ENCODE results near the gene GOLGA7B.
"Not testable (repeated sequence)": the region's sequence is repeated elsewhere in the genome, so short reads cannot be mapped to it uniquely, and the experiment has no call there.

GOLGA7B gene

GRCh38 chr10:97836446-97836845 lies 13.2 kb upstream of the GOLGA7B start:
- no peak for DNase-seq (ENCODE audit: low read depth)

GRCh38 chr10:97838091-97838490 lies 11.6 kb upstream of the GOLGA7B start:
- DNase-seq (ENCODE audit: low read depth): no peak

- DNase-seq (ENCODE audit: low read depth): not testable (repeated sequence)
These were observed 8.5 kb upstream of the GOLGA7B start for GRCh38 chr10:97841166-97841565.

GRCh38 chr10:97842114-97842513 lies 7.5 kb upstream of the GOLGA7B start:
- DNase-seq (ENCODE audit: low read depth): not testable (repeated sequence)

- no peak for DNase-seq (ENCODE audit: low read depth)
These were observed 6.9 kb upstream of the GOLGA7B start for GRCh38 chr10:97842656-97843280.

GRCh38 chr10:97843281-97843671 lies 6.4 kb upstream of the GOLGA7B start:
- DNase-seq (ENCODE audit: low read depth): no peak

- DNase-seq (ENCODE audit: low read depth): not testable (repeated sequence)
These were observed 5.7 kb upstream of the GOLGA7B start for GRCh38 chr10:97843972-97844371.

- no peak for DNase-seq (ENCODE audit: low read depth)
These were observed 5.0 kb upstream of the GOLGA7B start for GRCh38 chr10:97844678-97845077.

GRCh38 chr10:97849103-97849686 lies 448 bp upstream of the GOLGA7B start:
- DNase-seq (ENCODE audit: low read depth): no peak

GRCh38 chr10:97850446-97850845 lies 803 bp downstream of the GOLGA7B start:
- DNase-seq (ENCODE audit: low read depth): no peak

GRCh38 chr10:97851341-97852001 lies 1.8 kb downstream of the GOLGA7B start:
- peak; percentile 6 for DNase-seq (ENCODE audit: low read depth)

- no peak for DNase-seq (ENCODE audit: low read depth)
These were observed 2.6 kb downstream of the GOLGA7B start for GRCh38 chr10:97852277-97852676.

- DNase-seq (ENCODE audit: low read depth): no peak
These were observed 3.3 kb downstream of the GOLGA7B start for GRCh38 chr10:97852840-97853405.

GRCh38 chr10:97854743-97855142 lies 5.1 kb downstream of the GOLGA7B start:
- no peak for DNase-seq (ENCODE audit: low read depth)

- no peak for DNase-seq (ENCODE audit: low read depth)
These were observed 8.4 kb downstream of the GOLGA7B start for GRCh38 chr10:97858001-97858439.

- no peak for DNase-seq (ENCODE audit: low read depth)
These were observed 11.6 kb downstream of the GOLGA7B start for GRCh38 chr10:97861097-97861750.

GRCh38 chr10:97861924-97862323 lies 12.3 kb downstream of the GOLGA7B start:
- no peak for DNase-seq (ENCODE audit: low read depth)

- no peak for DNase-seq (ENCODE audit: low read depth)
These were observed 14.2 kb downstream of the GOLGA7B start for GRCh38 chr10:97863808-97864207.

- DNase-seq (ENCODE audit: low read depth): no peak
These were observed 15.8 kb downstream of the GOLGA7B start for GRCh38 chr10:97865488-97865887.

GRCh38 chr10:97866524-97867219 lies 17.0 kb downstream of the GOLGA7B start:
- no peak for DNase-seq (ENCODE audit: low read depth)

GRCh38 chr10:97867220-97867800 lies 17.7 kb downstream of the GOLGA7B start:
- no peak for DNase-seq (ENCODE audit: low read depth)
